HEK293T (cell line): ENCODE results near the gene PRSS50.
A peak's percentile ranks its signal among the peaks of the same experiment; 100 is the strongest.
"Not testable (repeated sequence)": the region's sequence is repeated elsewhere in the genome, so short reads cannot be mapped to it uniquely, and the experiment has no call there.

Source experiments
- CTCF ChIA-PET: fragments of 350-600 bp; formaldehyde crosslinking; extraction: SDS; loops from one replicate; lab custom pipeline; 2021; ENCODE audit warnings: antibody characterized with exemption, inconsistent platforms; lab: Yijun Ruan, JAX
- POLR2A ChIA-PET: fragments of 350-600 bp; formaldehyde crosslinking; extraction: SDS; loops from one replicate; lab custom pipeline; 2020; ENCODE audit warnings: antibody characterized with exemption, inconsistent platforms; lab: Yijun Ruan, JAX
- DNase-seq: peaks from one replicate; pipeline ENCODE4 v3.0.0; 2012; ENCODE audit warnings: mixed read lengths; ENCODE audit errors: extremely low spot score
- ARNT ChIP-seq: fragments of 450-650 bp; IDR thresholded peaks from 2 replicates; pipeline ENCODE4 v1.6.1; 2017; ENCODE audit warnings: mild to moderate bottlenecking
- BHLHE40 ChIP-seq: fragments of 450-650 bp; IDR thresholded peaks from 2 replicates; pipeline ENCODE4 v1.6.1; 2016; ENCODE audit warnings: mild to moderate bottlenecking, moderate library complexity, borderline replicate concordance
- CTBP1 ChIP-seq: fragments of 450-650 bp; IDR thresholded peaks from 2 replicates; pipeline ENCODE4 v1.6.1; 2016; ENCODE audit warnings: borderline replicate concordance
- ELF4 ChIP-seq: fragments of 450-650 bp; IDR thresholded peaks from 2 replicates; pipeline ENCODE4 v1.6.1; 2017; ENCODE audit warnings: antibody characterized with exemption
- FOXA1 ChIP-seq: fragments of 450-650 bp; IDR thresholded peaks from 2 replicates; pipeline ENCODE4 v1.6.1; 2016; ENCODE audit warnings: mild to moderate bottlenecking
- FOXK2 ChIP-seq: fragments of 450-650 bp; IDR thresholded peaks from 2 replicates; pipeline ENCODE4 v1.6.1; 2016; ENCODE audit warnings: mild to moderate bottlenecking
- FOXM1 ChIP-seq: fragments of 450-650 bp; IDR thresholded peaks from 2 replicates; pipeline ENCODE4 v1.6.1; 2017; ENCODE audit warnings: mild to moderate bottlenecking, borderline replicate concordance
- HDGF ChIP-seq: fragments of 450-650 bp; IDR thresholded peaks from 2 replicates; pipeline ENCODE4 v1.6.1; 2017; ENCODE audit warnings: antibody characterized with exemption, borderline replicate concordance
- L3MBTL2 ChIP-seq: fragments of 450-650 bp; conservative IDR thresholded peaks from 2 replicates; pipeline ENCODE4 v1.6.1; 2016; ENCODE audit warnings: mild to moderate bottlenecking
- LEF1 ChIP-seq: fragments of 450-650 bp; IDR thresholded peaks from 2 replicates; pipeline ENCODE4 v1.6.1; 2017; ENCODE audit warnings: mild to moderate bottlenecking, borderline replicate concordance
- NFRKB ChIP-seq: fragments of 450-650 bp; IDR thresholded peaks from 2 replicates; pipeline ENCODE4 v1.6.1; 2016; ENCODE audit warnings: mild to moderate bottlenecking, moderate library complexity
- SP1 ChIP-seq: fragments of 450-650 bp; IDR thresholded peaks from 2 replicates; pipeline ENCODE4 v1.6.1; 2017
- SUZ12 ChIP-seq: fragments of 450-650 bp; IDR thresholded peaks from 2 replicates; pipeline ENCODE4 v1.6.1; 2016; ENCODE audit warnings: mild to moderate bottlenecking
- TARDBP ChIP-seq: fragments of 450-650 bp; IDR thresholded peaks from 2 replicates; pipeline ENCODE4 v1.6.1; 2016
- ZNF384 ChIP-seq: fragments of 450-650 bp; IDR thresholded peaks from 2 replicates; pipeline ENCODE4 v1.6.1; 2016
- TF ChIP-seq, protein P1 (sequence below): fragments of 450-650 bp; IDR thresholded peaks from 2 replicates; pipeline ENCODE4 v1.6.1; 2016

Gene PRSS50

GRCh38 chr3:46717447-46718231 lies at the start of gene PRSS50:
TSS of gene PRSS50 (minus strand) at chr3:46717869. CDS start at chr3:46717824, 45 bp downstream.
- DNase-seq = peak; percentile 43
- POLR2A ChIA-PET = no interaction called here
- TF ChIP-seq NFRKB (no peak), TARDBP (no peak), ZNF384 (no peak), SUZ12 (no peak), ARNT (no peak), LEF1 (no peak), FOXK2 (no peak), HDGF (no peak), ELF4 (no peak), SP1 (no peak), FOXM1 (no peak), FOXA1 (no peak), CTBP1 (no peak), BHLHE40 (no peak), L3MBTL2 (no peak)
- TF ChIP-seq, protein P1, sequence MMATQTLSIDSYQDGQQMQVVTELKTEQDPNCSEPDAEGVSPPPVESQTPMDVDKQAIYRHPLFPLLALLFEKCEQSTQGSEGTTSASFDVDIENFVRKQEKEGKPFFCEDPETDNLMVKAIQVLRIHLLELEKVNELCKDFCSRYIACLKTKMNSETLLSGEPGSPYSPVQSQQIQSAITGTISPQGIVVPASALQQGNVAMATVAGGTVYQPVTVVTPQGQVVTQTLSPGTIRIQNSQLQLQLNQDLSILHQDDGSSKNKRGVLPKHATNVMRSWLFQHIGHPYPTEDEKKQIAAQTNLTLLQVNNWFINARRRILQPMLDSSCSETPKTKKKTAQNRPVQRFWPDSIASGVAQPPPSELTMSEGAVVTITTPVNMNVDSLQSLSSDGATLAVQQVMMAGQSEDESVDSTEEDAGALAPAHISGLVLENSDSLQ = no peak
- CTCF ChIA-PET = interaction anchor here (0.7 kb wide), 1 partner anchor 232 kb away, joined by 3 read pairs; no protein-coding TSS in a partner anchor

GRCh38 chr3:46764206-46764605 lies 46.5 kb upstream of the PRSS50 start:
- POLR2A ChIA-PET = no interaction called here
- no peak for DNase-seq
- CTCF ChIA-PET = no interaction called here
- TF ChIP-seq HDGF (no peak), ZNF384 (no peak), ELF4 (no peak), L3MBTL2 (no peak), BHLHE40 (no peak), LEF1 (no peak), FOXM1 (no peak)
- TF ChIP-seq, protein P1 = no peak

- POLR2A ChIA-PET = no interaction called here
- CTCF ChIA-PET = no interaction called here
- TF ChIP-seq FOXA1 (no peak), TARDBP (no peak), SP1 (no peak), CTBP1 (no peak), HDGF (no peak), ZNF384 (no peak), L3MBTL2 (no peak), ELF4 (no peak), LEF1 (no peak), SUZ12 (no peak)
- TF ChIP-seq, protein P1 = no peak
Measured at GRCh38 chr3:46763178-46763577, 45.5 kb upstream of the PRSS50 start.

GRCh38 chr3:46759239-46760167 lies 41.8 kb upstream of the PRSS50 start:
- POLR2A ChIA-PET = no interaction called here
- CTCF ChIA-PET = no interaction called here
- DNase-seq = no peak
- TF ChIP-seq HDGF (no peak), L3MBTL2 (no peak), CTBP1 (no peak), NFRKB (no peak)

More at GRCh38 chr3:46763178-46763577, 45.5 kb upstream of the PRSS50 start:
- no peak for DNase-seq

- TF ChIP-seq HDGF = no peak
- no peak for TF ChIP-seq SUZ12
- no peak for TF ChIP-seq NFRKB
- ChIA-PET CTCF (no interaction called here), POLR2A (no interaction called here)
- no peak for DNase-seq
Measured at GRCh38 chr3:46756642-46757041, 39.0 kb upstream of the PRSS50 start.

DNA sequence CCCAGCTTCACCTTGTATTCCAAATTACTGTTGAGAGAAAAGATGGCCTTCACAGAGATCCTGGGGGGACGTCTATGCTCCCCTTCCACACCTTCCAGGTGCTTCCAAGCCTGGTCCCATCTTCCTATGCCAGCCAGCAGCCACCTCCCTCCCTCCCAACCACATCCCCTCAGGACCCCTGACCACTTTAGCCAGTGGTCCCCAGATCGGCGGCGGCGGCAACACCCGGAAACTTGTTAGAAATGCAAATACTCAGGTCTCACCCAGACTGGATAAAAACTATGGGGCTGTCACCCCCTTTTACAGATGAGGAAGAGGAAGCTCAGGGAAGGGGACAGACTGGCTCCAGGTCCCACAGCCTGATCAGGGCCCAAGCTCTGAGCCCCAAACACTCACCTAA lies 38.0 kb upstream of the PRSS50 start:
- TF ChIP-seq TARDBP (no peak), ELF4 (no peak), SUZ12 (no peak), NFRKB (no peak), CTBP1 (no peak), ARNT (no peak), FOXM1 (no peak), ZNF384 (no peak), HDGF (no peak), FOXK2 (no peak)
- TF ChIP-seq, protein P1 = no peak
- ChIA-PET CTCF (interaction anchor here (0.5 kb wide), 1 partner anchor 13 kb away, joined by 5 read pairs; no protein-coding TSS in a partner anchor), POLR2A (no interaction called here)
- no peak for DNase-seq

DNA sequence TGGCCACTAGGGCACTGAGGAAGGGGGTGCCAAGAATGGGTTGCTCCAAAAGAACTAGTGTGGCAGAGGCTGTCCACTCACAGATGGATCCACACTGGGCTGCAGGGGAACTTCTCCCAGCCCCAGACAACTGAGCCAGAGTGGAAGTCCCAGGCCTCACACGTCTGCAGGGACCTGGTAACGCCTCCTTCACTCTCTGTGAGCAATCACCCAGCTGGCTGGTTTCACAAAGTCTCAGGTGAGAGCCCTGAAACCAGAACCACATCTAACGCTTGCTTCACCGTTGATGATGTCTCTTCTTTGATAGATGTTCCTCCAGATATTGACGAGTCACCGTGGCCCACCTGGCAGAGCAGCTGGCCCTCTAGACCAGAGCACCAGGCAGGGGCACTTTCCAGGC lies 35.5 kb upstream of the PRSS50 start:
- DNase-seq, POLR2A ChIA-PET, CTCF ChIA-PET: not testable (repeated sequence)
